ENCODE results near the gene LYPD4. TPM values are rescaled to one million over a fixed set of nuclear protein-coding genes. Genes with fewer than 3 reads are reported as not detected.

The LYPD4 gene
- polyA plus RNA-seq, 1 donor (not counting 4 experiments of a cell fraction or from before 2014, with no cell fraction given) = not detected

DNA sequence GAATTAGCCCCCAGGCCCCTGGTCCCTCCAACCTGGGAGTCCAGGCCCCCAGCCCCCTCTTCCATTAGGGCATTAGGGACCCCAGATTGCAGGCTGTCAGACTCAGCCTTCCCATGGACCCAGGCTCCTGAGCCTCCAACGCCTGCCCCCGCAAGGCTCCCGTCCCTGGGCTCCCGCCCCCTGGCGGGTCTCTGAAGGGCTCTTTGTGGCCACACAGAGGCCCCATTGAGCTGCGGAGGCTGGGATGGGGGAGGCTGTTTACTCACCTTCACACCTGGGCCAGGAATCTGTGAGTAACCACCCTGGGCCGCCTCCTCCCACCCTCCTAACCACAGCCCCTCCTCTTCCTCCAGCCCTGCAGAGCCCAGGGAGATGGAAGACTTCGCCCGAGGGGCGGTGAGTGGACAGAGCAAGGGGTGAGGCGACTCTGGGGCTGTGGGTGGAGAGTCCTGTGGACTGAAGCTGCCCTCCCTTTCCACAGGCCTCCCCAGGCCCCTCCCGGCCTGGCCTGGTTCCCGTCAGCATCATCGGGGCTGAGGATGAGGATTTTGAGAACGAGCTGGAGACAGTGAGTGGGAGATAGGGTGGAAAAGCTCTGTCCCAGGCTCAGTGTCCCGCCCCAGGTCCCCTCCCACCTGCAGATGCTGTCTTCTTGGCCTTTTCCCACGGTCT, 43.4 kb upstream of the LYPD4 start:
- FAIRE-seq = peak; percentile 88

DNA sequence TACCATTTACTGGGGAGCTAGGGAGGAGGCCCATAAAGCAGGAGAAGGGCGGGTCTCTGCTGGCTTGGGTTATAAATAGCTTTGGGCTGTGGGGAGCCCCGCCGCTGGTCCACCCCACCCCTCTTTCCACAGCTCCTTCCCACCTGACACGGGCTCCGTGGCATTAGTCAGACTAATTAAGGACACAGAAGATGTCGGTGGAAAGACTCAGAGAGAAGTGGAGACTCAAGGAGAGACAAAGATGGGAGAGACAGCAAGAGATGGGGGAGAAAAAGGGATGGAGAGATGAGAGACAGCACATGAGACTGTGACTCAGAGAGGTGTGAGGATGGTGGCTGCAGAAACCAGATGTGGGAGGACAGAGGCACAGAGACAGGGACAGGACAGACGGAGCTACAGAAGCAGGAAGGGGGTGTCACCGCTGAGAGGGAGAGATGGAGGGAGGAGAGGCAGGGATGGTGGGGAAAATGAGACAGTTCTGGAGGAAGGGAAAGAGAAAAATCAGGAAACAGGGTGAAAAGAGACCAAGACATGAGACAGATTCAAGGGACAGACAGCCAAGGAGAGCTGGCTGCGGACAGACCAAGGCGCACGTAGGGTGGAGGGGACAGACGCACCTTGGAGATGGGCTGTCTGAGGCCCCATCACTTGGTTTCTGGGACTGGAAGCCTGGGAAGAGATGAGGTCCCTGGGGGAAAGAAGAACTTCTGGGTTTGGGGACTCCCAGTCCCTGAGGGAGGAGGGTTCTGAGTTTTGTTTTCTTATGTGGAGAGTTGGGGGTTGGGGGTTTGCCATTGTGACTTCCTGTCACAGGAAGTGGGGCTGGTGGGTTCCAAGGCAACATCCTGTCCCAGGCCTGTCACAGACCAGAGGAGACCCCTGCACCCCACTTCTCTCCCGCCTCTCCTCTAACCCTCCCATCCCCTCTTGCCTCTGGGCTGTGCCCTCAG, 42.6 kb upstream of the LYPD4 start:
- H3K4me3 ChIP-seq (ENCODE audit: control insufficient read depth in 2 of 3, extremely low read depth in 1 of 3, insufficient read depth in 2 of 3, low read depth in 1 of 3, low read length in 3 of 3) = peak overlapping the region in 2 of 3 experiments; percentile 31 to 44
- peaks cover 56% of the 10 kb centered on the region for H3K79me2 ChIP-seq (ENCODE audit: control insufficient read depth, insufficient read depth, low read length)
- peaks cover 20% of the 10 kb centered on the region in 2 experiments for H3K36me3 ChIP-seq (ENCODE audit: control insufficient read depth in 2 of 2, extremely low read depth in 1 of 2, insufficient read depth in 2 of 2, low read length in 2 of 2)
- H3K9me1 ChIP-seq (ENCODE audit: control insufficient read depth, extremely low read depth, insufficient read depth, low read length) = peaks cover 6% of the 10 kb centered on the region
- no peaks in the 10 kb centered on the region for H3K9me3 ChIP-seq (ENCODE audit: control insufficient read depth, low read depth, low read length)
- FAIRE-seq (peak; percentile 69), DNase-seq (ENCODE audit: low read depth, low spot score) (no peak)
- peak overlapping the region; percentile 82 for H3K27ac ChIP-seq (ENCODE audit: control insufficient read depth, insufficient read depth, low read length)
- H2AFZ ChIP-seq (ENCODE audit: control insufficient read depth, low read length) = no peak overlapping the region
- dilution Hi-C loops (cut with MboI; ENCODE audit: extremely low pct_ligation_motif_present, low sequenced_read_pairs) = no loop called here
- H3K4me2 ChIP-seq (ENCODE audit: control insufficient read depth, extremely low read depth, insufficient read depth, low read depth, low read length) = peak overlapping the region; percentile 74
- no peak for TF ChIP-seq EZH2 (IDR thresholded peaks at IDR 0.05; ENCODE audit: low read length)
- TF ChIP-seq, protein P1, sequence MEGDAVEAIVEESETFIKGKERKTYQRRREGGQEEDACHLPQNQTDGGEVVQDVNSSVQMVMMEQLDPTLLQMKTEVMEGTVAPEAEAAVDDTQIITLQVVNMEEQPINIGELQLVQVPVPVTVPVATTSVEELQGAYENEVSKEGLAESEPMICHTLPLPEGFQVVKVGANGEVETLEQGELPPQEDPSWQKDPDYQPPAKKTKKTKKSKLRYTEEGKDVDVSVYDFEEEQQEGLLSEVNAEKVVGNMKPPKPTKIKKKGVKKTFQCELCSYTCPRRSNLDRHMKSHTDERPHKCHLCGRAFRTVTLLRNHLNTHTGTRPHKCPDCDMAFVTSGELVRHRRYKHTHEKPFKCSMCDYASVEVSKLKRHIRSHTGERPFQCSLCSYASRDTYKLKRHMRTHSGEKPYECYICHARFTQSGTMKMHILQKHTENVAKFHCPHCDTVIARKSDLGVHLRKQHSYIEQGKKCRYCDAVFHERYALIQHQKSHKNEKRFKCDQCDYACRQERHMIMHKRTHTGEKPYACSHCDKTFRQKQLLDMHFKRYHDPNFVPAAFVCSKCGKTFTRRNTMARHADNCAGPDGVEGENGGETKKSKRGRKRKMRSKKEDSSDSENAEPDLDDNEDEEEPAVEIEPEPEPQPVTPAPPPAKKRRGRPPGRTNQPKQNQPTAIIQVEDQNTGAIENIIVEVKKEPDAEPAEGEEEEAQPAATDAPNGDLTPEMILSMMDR (optimal IDR thresholded peaks at IDR 0.05 in 1 of 3, IDR thresholded peaks at IDR 0.05 in 1 of 3, conservative IDR thresholded peaks at IDR 0.05 in 1 of 3; ENCODE audit: extremely low read depth in 1 of 3, insufficient read depth in 2 of 3, low read length in 3 of 3) = no peak
- no peaks in the 10 kb centered on the region for H4K20me1 ChIP-seq (ENCODE audit: control insufficient read depth, extremely low read depth, insufficient read depth, low read length)
- peaks cover 45% of the 10 kb centered on the region for H3K4me1 ChIP-seq (ENCODE audit: control insufficient read depth, extremely low read depth, insufficient read depth, low read length)
- peak overlapping the region; percentile 80 for H3K9ac ChIP-seq (ENCODE audit: control insufficient read depth, extremely low read depth, insufficient read depth, low read length)
- H3K27me3 ChIP-seq (ENCODE audit: control insufficient read depth, extremely low read depth, insufficient read depth, low read length) = no peaks in the 10 kb centered on the region

More for the DNA sequence above, 43.4 kb upstream of the LYPD4 start:
- Histone ChIP-seq H3K27ac (ENCODE audit: control insufficient read depth, insufficient read depth, low read length) (peak overlapping the region; percentile 82), H3K4me3 (ENCODE audit: control insufficient read depth in 2 of 3, extremely low read depth in 1 of 3, insufficient read depth in 2 of 3, low read depth in 1 of 3, low read length in 3 of 3) (peak overlapping the region in 2 of 3 experiments; percentile 31 to 43), H3K9me1 (ENCODE audit: control insufficient read depth, extremely low read depth, insufficient read depth, low read length) (peaks cover 6% of the 10 kb centered on the region), H3K79me2 (ENCODE audit: control insufficient read depth, insufficient read depth, low read length) (peaks cover 58% of the 10 kb centered on the region), H4K20me1 (ENCODE audit: control insufficient read depth, extremely low read depth, insufficient read depth, low read length) (no peaks in the 10 kb centered on the region), H3K36me3 (ENCODE audit: control insufficient read depth in 2 of 2, extremely low read depth in 1 of 2, insufficient read depth in 2 of 2, low read length in 2 of 2) (peaks cover 27 to 28% of the 10 kb centered on the region in 2 experiments), H2AFZ (ENCODE audit: control insufficient read depth, low read length) (no peak overlapping the region), H3K4me2 (ENCODE audit: control insufficient read depth, extremely low read depth, insufficient read depth, low read depth, low read length) (peak overlapping the region; percentile 74), H3K27me3 (ENCODE audit: control insufficient read depth, extremely low read depth, insufficient read depth, low read length) (no peaks in the 10 kb centered on the region), H3K9ac (ENCODE audit: control insufficient read depth, extremely low read depth, insufficient read depth, low read length) (peak overlapping the region; percentile 80), H3K9me3 (ENCODE audit: control insufficient read depth, low read depth, low read length) (no peaks in the 10 kb centered on the region), H3K4me1 (ENCODE audit: control insufficient read depth, extremely low read depth, insufficient read depth, low read length) (peaks cover 39% of the 10 kb centered on the region)
- no peak for TF ChIP-seq EZH2 (IDR thresholded peaks at IDR 0.05; ENCODE audit: low read length)
- TF ChIP-seq, protein P1 (optimal IDR thresholded peaks at IDR 0.05 in 1 of 3, IDR thresholded peaks at IDR 0.05 in 1 of 3, conservative IDR thresholded peaks at IDR 0.05 in 1 of 3; ENCODE audit: extremely low read depth in 1 of 3, insufficient read depth in 2 of 3, low read length in 3 of 3) = peak; percentile 49 to 61 (median 50)
- peak; percentile 98 for DNase-seq (ENCODE audit: low read depth, low spot score)
- dilution Hi-C loops (cut with MboI; ENCODE audit: extremely low pct_ligation_motif_present, low sequenced_read_pairs) = no loop called here
